Peyer's patch (tissue), 4 donors: ENCODE measurements around the gene TRPM3. TPM values are rescaled to one million over a fixed set of nuclear protein-coding genes. Genes with fewer than 3 reads are reported as not detected.

Source experiments
- DNase-seq, 3 donors: peaks; one replicate each; pipeline ENCODE4 v3.0.0-alpha.2; 2017 to 2019
- H3K27ac ChIP-seq, 4 donors: fragments of 200-600 bp; sonication (generic); one replicate each; pipeline ENCODE4 v1.5.1; 2016 to 2019
- H3K27me3 ChIP-seq, 2 donors: fragments of 200-600 bp; sonication (generic); one replicate each; pipeline ENCODE4 v1.5.1; 2019
- H3K36me3 ChIP-seq, 3 donors: fragments of 200-600 bp; sonication (generic); one replicate each; pipeline ENCODE4 v1.5.1; 2016 to 2019
- H3K4me1 ChIP-seq, 4 donors: fragments of 200-600 bp; sonication (generic); one replicate each; pipeline ENCODE4 v1.5.1; 2016 to 2019
- H3K4me3 ChIP-seq, 4 donors: fragments of 200-600 bp; sonication (generic); 1 replicate in 3 of 4; 2 replicates in 1 of 4; pipeline ENCODE4 v1.5.1; 2016 to 2019; ENCODE audit warnings: mild to moderate bottlenecking in 1 of 4
- H3K9me3 ChIP-seq, 4 donors: fragments of 200-600 bp; sonication (generic); one replicate each; pipeline ENCODE4 v1.5.1; 2016 to 2019; ENCODE audit warnings: mild to moderate bottlenecking in 1 of 4
- CTCF ChIP-seq, 6 experiments: fragments of 450-650 bp in 4 of 6; fragments of 200-600 bp in 2 of 6; sonication (generic) in 1 of 6; IDR thresholded peaks; one replicate each; pipeline ENCODE4 v1.5.1; 2017 to 2019; ENCODE audit warnings: antibody characterized with exemption in 6 of 6, mild to moderate bottlenecking in 3 of 6, moderate library complexity in 1 of 6
- POLR2A ChIP-seq, 2 donors: fragments of 450-650 bp; IDR thresholded peaks; one replicate each; pipeline ENCODE4 v1.5.1; 2017; ENCODE audit warnings: antibody characterized with exemption in 2 of 2, mild to moderate bottlenecking in 2 of 2, moderate library complexity in 2 of 2
- total RNA-seq, 4 donors: library from RNA; depleted of rRNA; stranded (reverse); fragments of >200 nt; gene quantifications; one replicate each; pipeline ENCODE4 v1.1.0, GENCODE V29; 2016

The TRPM3 gene
- total RNA-seq, 4 donors from 2014 or later, result 0.28 to 0.80 TPM; not detected in 2

DNA sequence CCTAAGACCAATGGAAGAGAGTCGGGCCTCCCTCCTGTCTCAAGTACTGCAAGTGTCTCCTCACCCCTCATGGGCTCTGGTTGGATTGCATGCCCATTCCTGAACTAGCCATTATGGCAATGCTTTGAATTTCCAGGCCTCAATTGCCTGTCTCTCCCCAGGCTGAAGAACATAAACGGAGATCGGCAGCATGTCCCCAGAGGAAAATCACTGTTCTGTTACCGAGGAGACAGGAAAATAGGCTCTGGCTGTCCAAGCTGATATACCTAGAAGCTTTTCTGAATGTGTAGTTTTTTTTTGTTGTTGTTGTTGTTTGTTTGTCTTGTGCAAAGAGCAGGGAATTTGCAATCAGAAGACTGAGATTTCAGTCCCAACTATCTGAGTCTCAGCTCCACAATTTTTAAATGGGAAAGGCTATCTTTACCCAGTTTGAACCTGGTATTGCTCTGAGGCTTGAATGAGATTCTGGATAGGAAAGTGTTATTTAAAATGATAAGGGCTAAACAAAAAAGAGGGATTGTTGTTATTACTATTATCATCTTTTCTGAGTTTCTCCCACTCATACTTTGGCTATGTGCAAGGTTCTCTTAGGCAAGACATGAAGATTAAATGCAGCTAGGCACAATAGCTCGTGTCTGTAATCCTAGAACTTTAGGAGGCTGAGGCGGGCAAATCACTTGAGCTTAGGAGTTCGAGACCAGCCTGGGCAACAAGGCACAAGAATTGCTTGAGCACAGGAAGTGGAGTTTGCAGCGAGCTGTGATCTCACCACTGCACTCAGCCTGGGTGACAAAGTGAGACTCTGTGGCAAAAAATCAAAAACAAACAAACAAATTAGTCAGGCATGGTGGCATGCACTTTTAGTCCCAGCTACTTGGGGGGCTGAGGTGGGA, 629.7 kb downstream of the TRPM3 start:
- no peak overlapping the region for H3K4me3 ChIP-seq
- H3K36me3 ChIP-seq, result no peaks in the 10 kb centered on the region
- TF ChIP-seq CTCF (IDR thresholded peaks at IDR 0.05) (no peak), POLR2A (IDR thresholded peaks at IDR 0.05) (no peak)
- no peaks in the 10 kb centered on the region for H3K27me3 ChIP-seq
- H3K9me3 ChIP-seq, result no peaks in the 10 kb centered on the region
- peaks cover 0 to 5% (median 0%) of the 10 kb centered on the region in 4 donors for H3K4me1 ChIP-seq
- no peak for DNase-seq
- H3K27ac ChIP-seq, result no peak overlapping the region

- TF ChIP-seq POLR2A (IDR thresholded peaks at IDR 0.05), result no peak
- peak in 3 of 6 experiments; percentile 36 to 45 (median 45) for TF ChIP-seq CTCF (IDR thresholded peaks at IDR 0.05)
- Histone ChIP-seq H3K36me3 (no peaks in the 10 kb centered on the region), H3K27ac (no peak overlapping the region), H3K9me3 (no peaks in the 10 kb centered on the region), H3K4me3 (no peak overlapping the region), H3K27me3 (no peaks in the 10 kb centered on the region), H3K4me1 (peaks cover 0 to 8% (median 0%) of the 10 kb centered on the region in 4 donors)
- DNase-seq, result no peak
These were observed 630.9 kb downstream of the TRPM3 start for GRCh38 chr9:70490478-70490877.

DNA sequence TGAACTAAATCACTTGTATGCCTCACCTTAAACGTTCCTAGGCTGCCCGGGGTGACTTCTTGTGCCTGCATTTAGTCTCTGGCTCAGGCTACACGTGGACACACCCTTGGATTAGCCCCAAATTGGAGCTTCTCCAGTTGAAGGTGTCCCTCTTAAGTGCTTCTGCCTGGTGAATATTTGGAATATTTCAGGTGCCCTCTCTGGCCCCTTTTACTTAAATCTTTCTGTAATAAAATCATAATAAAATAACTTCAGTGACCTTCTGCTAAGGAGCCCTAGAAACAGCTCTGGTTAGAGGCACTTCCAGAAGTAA, 632.7 kb downstream of the TRPM3 start:
- Histone ChIP-seq H3K27me3 (no peaks in the 10 kb centered on the region), H3K27ac (no peak overlapping the region), H3K4me1 (peaks cover 0 to 17% (median 0%) of the 10 kb centered on the region in 4 donors), H3K4me3 (no peak overlapping the region), H3K36me3 (no peaks in the 10 kb centered on the region), H3K9me3 (no peaks in the 10 kb centered on the region)
- no peak for DNase-seq
- TF ChIP-seq POLR2A (IDR thresholded peaks at IDR 0.05), result no peak
- TF ChIP-seq CTCF (IDR thresholded peaks at IDR 0.05), result no peak

DNA sequence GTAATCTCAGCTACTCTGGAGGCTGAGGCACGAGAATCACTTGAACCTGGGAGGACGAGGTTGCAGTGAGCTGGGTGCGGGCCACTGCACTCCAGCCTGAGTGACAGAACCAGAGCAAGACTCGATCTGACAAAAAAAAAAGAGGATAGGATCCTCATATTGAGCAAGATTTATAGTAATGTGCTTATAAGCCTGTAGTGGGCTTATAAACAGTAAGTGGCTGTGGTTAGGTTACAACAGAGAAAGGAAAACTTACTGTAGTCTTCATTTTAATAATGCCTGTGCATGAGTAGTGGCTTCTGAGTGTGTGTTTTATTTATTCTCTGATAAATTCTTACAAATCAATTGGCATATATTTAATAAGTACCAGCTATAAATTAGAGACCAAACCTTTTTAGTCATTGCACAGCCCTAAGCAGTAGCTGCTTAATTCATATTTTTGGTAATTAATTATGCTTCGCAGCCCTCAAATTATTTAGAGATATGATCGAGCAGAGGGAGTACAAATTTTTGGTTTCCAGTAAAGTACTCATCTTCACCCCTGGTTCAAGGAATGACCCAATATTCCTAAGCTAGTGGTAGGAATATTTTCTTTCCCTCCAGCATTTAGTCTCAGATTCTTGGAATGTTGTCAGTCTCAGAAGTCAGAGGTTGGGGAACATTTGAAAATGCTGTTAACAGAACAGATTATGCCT, 633.2 kb downstream of the TRPM3 start:
- no peak overlapping the region for H3K4me3 ChIP-seq
- H3K4me1 ChIP-seq, result peaks cover 0 to 17% (median 0%) of the 10 kb centered on the region in 4 donors
- H3K27me3 ChIP-seq, result no peaks in the 10 kb centered on the region
- H3K36me3 ChIP-seq, result no peaks in the 10 kb centered on the region
- H3K27ac ChIP-seq, result no peak overlapping the region
- DNase-seq, result no peak
- H3K9me3 ChIP-seq, result no peaks in the 10 kb centered on the region
- TF ChIP-seq POLR2A (IDR thresholded peaks at IDR 0.05) (no peak), CTCF (IDR thresholded peaks at IDR 0.05) (no peak)

DNA sequence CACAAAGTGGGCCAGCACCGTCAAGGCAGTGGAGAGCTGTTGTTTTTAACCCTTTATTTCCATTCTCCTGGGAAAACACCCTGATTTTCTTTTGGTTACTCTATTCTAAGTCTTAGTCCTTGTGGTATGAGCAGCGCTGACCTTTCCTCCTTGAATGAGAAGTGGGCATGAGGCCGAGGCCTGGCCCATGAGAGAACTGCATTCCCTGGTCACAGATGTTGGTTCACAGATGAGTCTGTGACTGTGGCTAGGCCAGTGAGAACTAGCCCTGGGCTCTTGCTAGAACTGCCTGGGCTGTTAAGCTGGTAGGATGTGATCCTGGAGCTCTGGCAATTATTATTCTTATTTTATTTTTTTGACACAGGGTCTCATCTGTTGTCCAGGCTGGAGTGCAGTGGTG, 635.3 kb downstream of the TRPM3 start:
- Histone ChIP-seq H3K27ac (peak overlapping the region in 1 of 4 donors; percentile 57), H3K4me3 (no peak overlapping the region)

DNA sequence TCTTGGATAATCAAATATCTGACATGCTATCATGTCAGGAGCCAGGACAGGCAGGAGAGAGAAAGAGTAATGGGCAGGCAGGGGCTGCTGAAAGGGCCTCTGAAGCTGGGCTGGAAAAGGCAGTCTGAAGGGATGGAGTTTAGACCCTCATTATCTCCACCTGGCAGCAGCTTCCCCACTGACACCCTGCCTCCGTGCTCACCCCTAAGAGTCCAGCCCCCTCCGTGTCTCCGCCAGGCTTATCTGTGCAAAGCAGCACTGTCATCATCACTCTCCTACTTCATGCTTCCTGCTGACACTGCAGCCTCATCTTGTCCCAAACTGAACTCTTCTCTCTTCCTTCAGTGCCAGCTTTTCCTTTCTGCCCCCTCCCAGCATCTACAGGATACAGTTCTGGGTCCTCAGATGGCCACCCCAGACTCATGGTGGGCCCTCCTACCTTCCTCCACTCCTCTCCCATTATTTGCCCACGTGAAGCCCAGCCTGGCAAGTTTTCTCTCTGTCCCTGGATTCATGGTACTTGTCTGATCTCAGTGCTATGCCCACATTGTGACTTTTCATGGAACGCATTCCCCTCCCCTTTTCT, 636.1 kb downstream of the TRPM3 start:
- TF ChIP-seq CTCF (IDR thresholded peaks at IDR 0.05) (no peak), POLR2A (IDR thresholded peaks at IDR 0.05) (no peak)
- peak overlapping the region; percentile 12 to 57 (median 38) for H3K27ac ChIP-seq
- H3K4me3 ChIP-seq, result no peak overlapping the region
- H3K4me1 ChIP-seq, result peaks cover 0 to 27% (median 5%) of the 10 kb centered on the region in 4 donors
- H3K27me3 ChIP-seq, result no peaks in the 10 kb centered on the region
- H3K36me3 ChIP-seq, result no peaks in the 10 kb centered on the region
- no peak for DNase-seq
- no peaks in the 10 kb centered on the region for H3K9me3 ChIP-seq

More for the DNA sequence above, 635.3 kb downstream of the TRPM3 start:
- H3K4me1 ChIP-seq, result peaks cover 0 to 23% (median 3%) of the 10 kb centered on the region in 4 donors
- H3K36me3 ChIP-seq, result no peaks in the 10 kb centered on the region
- no peak for DNase-seq
- no peaks in the 10 kb centered on the region for H3K27me3 ChIP-seq
- no peak for TF ChIP-seq POLR2A (IDR thresholded peaks at IDR 0.05)
- H3K9me3 ChIP-seq, result no peaks in the 10 kb centered on the region
